ENCODE data around the gene KIAA1210. TPM values are rescaled to one million over a fixed set of nuclear protein-coding genes. Genes with fewer than 3 reads are reported as not detected.

KIAA1210 gene
- total RNA-seq, 1 experiment from 2014 or later = 0.09 TPM

- no TSS peak for BruUV-seq (replicated peaks)
- Mint-ChIP-seq H3K4me1 (ENCODE audit: low read depth, unreplicated experiment) (no peaks in the 10 kb centered on the region), H3K36me3 (ENCODE audit: insufficient read depth, unreplicated experiment) (no peaks in the 10 kb centered on the region), H3K4me3 (ENCODE audit: low read depth, unreplicated experiment) (no peak overlapping the region), H3K9me3 (ENCODE audit: low read depth, unreplicated experiment) (no peaks in the 10 kb centered on the region), H3K27ac (ENCODE audit: unreplicated experiment) (no peak overlapping the region), H3K27me3 (ENCODE audit: unreplicated experiment) (peaks cover 17% of the 10 kb centered on the region)
- CTCF ChIA-PET = no interaction called here
- DNase-seq = no peak
- no peak for TF ChIP-seq CTCF (IDR thresholded peaks at IDR 0.05; ENCODE audit: unreplicated experiment)
- intact Hi-C loops (cut with micrococcal nuclease; ENCODE audit: unreplicated experiment) = no loop called here
Measured at GRCh38 chrX:119063428-119063827, 64.2 kb downstream of the KIAA1210 start.

- Mint-ChIP-seq H3K27ac (ENCODE audit: unreplicated experiment) (no peak overlapping the region), H3K9me3 (ENCODE audit: low read depth, unreplicated experiment) (no peaks in the 10 kb centered on the region), H3K4me1 (ENCODE audit: low read depth, unreplicated experiment) (no peaks in the 10 kb centered on the region), H3K36me3 (ENCODE audit: insufficient read depth, unreplicated experiment) (no peaks in the 10 kb centered on the region), H3K27me3 (ENCODE audit: unreplicated experiment) (peaks cover 17% of the 10 kb centered on the region), H3K4me3 (ENCODE audit: low read depth, unreplicated experiment) (no peak overlapping the region)
- CTCF ChIA-PET = no interaction called here
- no TSS peak for BruUV-seq (replicated peaks)
- intact Hi-C loops (cut with micrococcal nuclease; ENCODE audit: unreplicated experiment) = no loop called here
- no peak for DNase-seq
- no peak for TF ChIP-seq CTCF (IDR thresholded peaks at IDR 0.05; ENCODE audit: unreplicated experiment)
Measured at GRCh38 chrX:119062750-119063374, 64.8 kb downstream of the KIAA1210 start.

GRCh38 chrX:119055687-119056086, 71.9 kb downstream of the KIAA1210 start:
- CTCF ChIA-PET = no interaction called here
- Mint-ChIP-seq H3K27me3 (ENCODE audit: unreplicated experiment) (no peaks in the 10 kb centered on the region), H3K4me3 (ENCODE audit: low read depth, unreplicated experiment) (no peak overlapping the region), H3K36me3 (ENCODE audit: insufficient read depth, unreplicated experiment) (no peaks in the 10 kb centered on the region), H3K27ac (ENCODE audit: unreplicated experiment) (no peak overlapping the region), H3K4me1 (ENCODE audit: low read depth, unreplicated experiment) (no peaks in the 10 kb centered on the region), H3K9me3 (ENCODE audit: low read depth, unreplicated experiment) (no peaks in the 10 kb centered on the region)
- no TSS peak for BruUV-seq (replicated peaks)
- no peak for DNase-seq
- no peak for TF ChIP-seq CTCF (IDR thresholded peaks at IDR 0.05; ENCODE audit: unreplicated experiment)
- intact Hi-C loops (cut with micrococcal nuclease; ENCODE audit: unreplicated experiment) = no loop called here

- Mint-ChIP-seq H3K9me3 (ENCODE audit: low read depth, unreplicated experiment) (no peaks in the 10 kb centered on the region), H3K27ac (ENCODE audit: unreplicated experiment) (no peak overlapping the region), H3K36me3 (ENCODE audit: insufficient read depth, unreplicated experiment) (no peaks in the 10 kb centered on the region), H3K4me1 (ENCODE audit: low read depth, unreplicated experiment) (peaks cover 16% of the 10 kb centered on the region), H3K4me3 (ENCODE audit: low read depth, unreplicated experiment) (no peak overlapping the region), H3K27me3 (ENCODE audit: unreplicated experiment) (peaks cover 18% of the 10 kb centered on the region)
- CTCF ChIA-PET = no interaction called here
- BruUV-seq (replicated peaks) = no TSS peak
- no peak for DNase-seq
- intact Hi-C loops (cut with micrococcal nuclease; ENCODE audit: unreplicated experiment) = no loop called here
- TF ChIP-seq CTCF (IDR thresholded peaks at IDR 0.05; ENCODE audit: unreplicated experiment) = no peak
Measured at GRCh38 chrX:119045884-119046283, 81.7 kb downstream of the KIAA1210 start.

All from Calu3 (cell line).